GM19328 (cell line): ENCODE measurements around the gene FAM236A.
"Not testable (repeated sequence)": the region's sequence is repeated elsewhere in the genome, so short reads cannot be mapped to it uniquely, and the experiment has no call there.

Experiments
- ATAC-seq: cut with Tn5 transposase; IDR thresholded peaks from one replicate; pipeline ENCODE4 v1.9.1; 2021; ENCODE audit warnings: mild to moderate bottlenecking, moderate library complexity; ENCODE audit not compliant: unreplicated experiment

FAM236A gene

DNA sequence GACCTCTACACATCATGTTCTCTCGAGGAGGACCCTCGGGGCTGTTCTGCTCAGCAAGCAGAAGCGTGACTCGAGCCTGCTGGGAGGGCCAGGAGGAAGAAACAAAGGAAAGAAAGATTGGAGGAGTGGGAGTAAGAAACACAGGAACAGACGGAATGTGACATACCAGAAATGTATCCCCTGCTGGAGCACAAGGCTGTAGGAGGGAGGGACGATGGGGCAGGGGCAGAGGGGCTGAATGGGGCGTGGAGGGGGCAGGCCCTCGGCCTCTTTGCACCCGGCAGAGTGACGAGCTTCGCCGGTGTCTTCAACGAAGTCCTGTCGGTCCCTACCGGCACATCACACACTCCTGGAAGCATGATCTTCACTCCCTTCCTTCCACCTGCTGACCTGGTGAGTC is at the start of gene FAM236A:
Gene FAM236A, plus strand, starts transcription at position 301 of the 400 bp plus-strand sequence. Its CDS starts 57 bp downstream, at position 358.
- not testable (repeated sequence) for ATAC-seq

- not testable (repeated sequence) for ATAC-seq
Measured at GRCh38 chrX:72889740-72890139, 48.3 kb upstream of the FAM236A start.

DNA sequence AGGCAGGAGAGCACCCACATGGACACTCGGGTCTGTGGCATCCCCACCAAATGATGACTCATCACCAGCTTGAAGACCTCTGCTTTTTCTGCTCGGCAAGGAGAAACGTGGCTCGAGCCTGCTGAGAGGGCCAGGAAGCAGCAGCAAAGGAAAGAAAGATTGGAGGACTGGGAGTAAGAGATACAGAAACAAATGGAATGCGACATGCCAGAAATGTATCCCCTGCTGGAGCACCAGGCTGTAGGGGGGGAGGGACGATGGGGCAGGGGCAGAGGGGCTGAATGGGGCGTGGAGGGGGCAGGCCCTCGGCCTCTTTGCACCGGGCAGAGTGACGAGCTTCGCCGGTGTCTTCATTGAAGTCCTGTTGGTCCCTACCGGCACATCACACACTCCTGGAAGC is 25.7 kb upstream of the FAM236A start, which contains the start of gene FAM236C:
Gene FAM236C, plus strand, starts transcription at position 301 of the 400 bp plus-strand sequence. CDS start 100 bp downstream, outside the sequence.
- ATAC-seq, result not testable (repeated sequence)

DNA sequence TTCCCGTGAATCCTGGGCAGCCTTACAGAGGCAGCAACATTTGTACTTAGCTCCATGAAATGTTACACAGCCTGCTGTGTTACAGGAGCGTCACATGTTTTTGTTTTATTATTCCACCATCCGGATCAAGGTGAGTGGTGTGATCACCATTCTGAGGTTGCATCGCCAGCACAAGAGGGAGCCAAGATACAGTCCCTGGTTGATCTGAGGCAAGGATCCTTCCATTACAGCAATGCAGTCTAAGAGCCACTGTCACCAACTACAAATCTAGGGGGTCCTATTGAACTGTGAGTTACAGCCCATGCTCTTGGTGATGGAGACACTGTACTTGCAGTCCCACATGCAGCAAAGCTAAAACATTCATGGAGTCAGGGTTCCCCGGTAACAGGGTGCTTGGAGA is 21.9 kb upstream of the FAM236A start:
- not testable (repeated sequence) for ATAC-seq

- ATAC-seq, result not testable (repeated sequence)
Measured at GRCh38 chrX:72932283-72932682, 5.7 kb upstream of the FAM236A start.

DNA sequence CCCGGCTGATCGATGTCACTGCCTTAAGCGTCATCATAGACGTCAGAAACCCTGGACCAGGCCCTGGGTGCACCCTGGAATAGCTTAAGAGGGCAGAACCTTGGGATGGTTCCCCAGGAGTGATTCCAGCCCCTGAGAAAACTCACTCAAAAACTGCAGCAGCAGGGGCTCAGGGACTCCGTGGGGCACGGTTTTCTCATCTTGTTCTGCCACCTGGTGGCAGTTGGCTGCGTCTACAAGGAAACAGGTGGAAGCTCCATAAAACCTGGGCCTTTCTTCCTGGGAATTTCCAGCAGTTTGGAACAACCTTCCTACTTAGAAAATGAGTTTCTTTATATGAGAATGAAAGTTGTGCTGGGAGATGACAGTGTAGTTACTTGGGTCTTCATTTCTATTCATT is 1.6 kb upstream of the FAM236A start:
- ATAC-seq, result not testable (repeated sequence)

DNA sequence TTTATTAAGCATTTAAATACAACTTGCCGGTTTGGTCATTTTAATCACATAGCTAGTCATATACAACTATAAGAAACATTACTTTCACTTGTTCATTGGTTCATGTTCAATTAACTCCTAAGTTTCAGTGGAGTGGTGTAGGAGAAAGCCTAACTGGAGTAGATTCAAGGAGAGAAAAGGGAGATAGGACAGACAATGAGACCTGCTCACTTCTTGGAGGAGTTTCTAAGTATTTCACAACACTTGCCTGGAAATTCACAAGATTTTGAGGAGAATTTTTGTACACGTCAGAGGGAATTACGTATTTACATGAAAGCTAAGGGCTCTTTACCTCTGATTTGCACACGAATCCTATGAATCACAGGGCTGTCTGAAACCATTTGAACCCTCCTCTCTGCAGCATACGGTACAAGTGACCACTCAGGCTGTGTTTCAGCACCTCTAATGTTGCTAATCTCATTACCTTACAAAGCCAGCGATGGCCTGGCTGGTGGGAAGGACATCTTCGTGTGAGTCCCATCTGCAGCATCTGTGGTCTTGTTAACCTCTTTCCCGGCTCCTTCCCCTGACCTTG is 1.0 kb upstream of the FAM236A start:
- ATAC-seq, result not testable (repeated sequence)

- not testable (repeated sequence) for ATAC-seq
Measured at GRCh38 chrX:72942272-72942671, 4.3 kb downstream of the FAM236A start.

DNA sequence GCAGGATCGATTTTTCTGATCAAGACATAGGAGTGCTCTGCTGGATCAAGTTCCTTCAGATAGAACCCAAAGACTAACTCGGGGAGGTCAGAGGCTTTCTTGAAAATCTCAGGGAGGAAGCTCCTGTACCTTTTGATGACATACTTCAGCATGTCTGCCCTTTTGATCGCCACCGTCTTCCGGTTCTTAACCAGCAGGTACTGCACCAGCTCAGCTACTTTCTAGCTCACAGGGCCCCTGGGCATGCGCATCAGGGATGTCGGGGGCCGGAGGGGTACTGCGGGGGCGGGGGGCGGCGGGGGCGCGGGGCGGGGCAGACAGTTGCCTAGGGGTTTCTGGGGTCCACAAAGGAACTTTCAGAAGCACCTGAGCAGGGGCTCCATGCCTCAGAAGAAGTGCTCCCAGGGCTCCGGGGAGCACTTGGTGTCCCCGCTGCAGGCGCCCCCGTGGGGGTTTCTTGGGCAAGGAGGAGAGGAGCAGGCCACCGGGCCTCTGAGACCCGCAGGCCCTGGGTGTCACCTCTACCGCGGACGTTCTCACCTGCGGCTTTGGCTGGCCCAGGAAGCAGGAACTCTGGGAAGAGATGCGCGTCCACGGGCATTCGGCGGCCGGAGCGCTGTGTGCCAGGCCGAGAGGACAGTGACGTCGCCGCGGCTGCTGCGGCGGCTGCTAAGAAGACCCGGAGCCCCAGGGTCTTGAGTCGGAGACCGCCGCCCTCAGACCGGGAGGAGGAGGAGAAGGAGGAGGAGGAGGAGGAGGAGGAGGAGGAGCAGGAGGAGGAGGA is 5.2 kb downstream of the FAM236A start:
- not testable (repeated sequence) for ATAC-seq

DNA sequence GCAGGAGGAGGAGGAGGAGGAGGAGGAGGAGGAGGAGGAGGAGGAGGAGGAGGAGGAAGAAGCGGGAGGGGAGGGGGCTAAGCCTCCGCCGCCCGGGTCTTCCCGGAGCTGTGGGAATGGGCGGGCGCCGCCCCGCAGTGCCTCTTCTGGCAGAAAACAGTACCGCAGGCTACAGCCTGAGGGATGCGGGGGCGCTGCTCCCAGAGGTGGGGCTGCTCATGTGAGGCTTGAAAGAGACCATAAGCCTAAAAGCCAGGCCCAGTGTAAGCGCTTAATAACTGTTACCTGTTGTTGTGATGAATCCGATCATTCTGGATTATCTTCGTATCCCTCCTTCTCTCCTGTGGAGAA is 5.8 kb downstream of the FAM236A start, which contains the start of gene DMRTC1:
Gene DMRTC1, minus strand, starts transcription at position 19 of the 351 bp plus-strand sequence. CDS start 68,143 bp downstream, outside the sequence.
- ATAC-seq, result not testable (repeated sequence)

DNA sequence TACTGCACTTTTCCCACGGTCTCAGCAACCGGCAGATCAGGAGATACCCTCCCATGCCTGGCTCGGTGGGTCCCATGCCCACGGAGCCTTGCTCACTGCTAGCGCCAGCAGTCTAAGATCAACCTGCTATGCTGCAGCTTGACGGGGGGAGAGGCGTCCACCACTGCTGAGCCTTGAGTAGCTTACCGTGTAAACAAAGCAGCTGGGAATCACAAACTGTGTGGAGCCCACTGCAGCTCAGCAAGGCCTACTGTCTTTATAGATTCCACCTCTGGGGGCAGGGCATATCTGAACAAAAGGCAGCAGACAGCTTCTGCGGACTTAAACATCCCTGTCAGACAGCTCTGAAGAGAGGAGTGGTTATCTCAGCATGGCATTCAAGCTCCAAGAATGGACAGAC is 22.0 kb downstream of the FAM236A start:
- ATAC-seq, result not testable (repeated sequence)

- not testable (repeated sequence) for ATAC-seq
Measured at GRCh38 chrX:72971859-72972258, 33.9 kb downstream of the FAM236A start.

DNA sequence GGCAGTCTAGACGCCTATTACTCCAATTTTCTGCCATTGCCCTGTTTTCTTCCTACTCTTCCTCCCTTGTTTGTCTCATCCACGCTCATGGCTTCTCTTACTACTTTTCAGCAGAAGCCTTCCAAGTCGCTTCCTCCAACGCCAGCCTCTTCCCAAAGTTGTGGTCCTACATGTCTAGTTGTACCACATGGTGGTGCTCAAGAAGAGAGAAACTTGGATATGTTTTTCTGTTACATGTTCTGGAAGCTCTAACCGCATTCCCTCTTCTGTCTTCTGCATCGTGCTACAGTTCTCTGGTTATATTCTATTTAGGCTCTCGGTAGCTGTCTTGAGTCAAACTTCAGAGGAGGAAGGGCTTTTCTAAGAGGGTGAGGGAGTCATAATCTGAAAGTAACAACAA is 36.9 kb downstream of the FAM236A start:
- ATAC-seq, result not testable (repeated sequence)

DNA sequence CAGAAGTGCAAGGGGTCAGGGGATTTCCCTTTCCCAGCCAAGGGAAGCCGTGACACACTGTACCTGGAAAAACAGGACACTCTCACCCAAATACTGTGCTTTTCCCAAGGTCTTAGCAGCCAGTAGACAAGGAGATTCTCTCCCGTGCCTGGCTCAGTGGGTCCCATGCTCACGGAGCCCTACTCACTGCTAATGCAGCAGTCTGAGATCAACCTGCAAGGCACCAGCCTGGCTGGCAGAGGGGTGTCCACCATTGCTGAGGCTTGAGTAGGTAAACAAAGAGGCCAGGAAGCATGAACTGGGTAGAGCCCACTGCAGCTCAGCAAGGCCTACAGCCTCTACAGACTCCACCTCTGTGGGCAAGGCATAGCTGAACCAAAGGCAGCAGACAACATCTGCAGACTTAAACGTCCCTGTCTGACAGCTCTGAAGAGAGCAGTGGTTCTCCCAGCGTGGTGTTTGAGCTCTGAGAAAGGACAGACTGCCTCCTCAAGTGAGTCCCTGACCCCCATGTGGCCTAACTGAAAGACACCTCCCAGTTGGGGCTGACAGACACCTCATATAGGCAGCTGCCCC is 43.0 kb downstream of the FAM236A start:
- not testable (repeated sequence) for ATAC-seq
